GM23338 (cell line): ENCODE results near the gene POC1B. TPM values are rescaled to one million over a fixed set of nuclear protein-coding genes. Genes with fewer than 3 reads are reported as not detected.

Experiments used
- ATAC-seq: fragments of 200-7000 bp; cut with Tn5 transposase; 3 replicates; pipeline ENCODE4 v1.9.1; 2020
- DNase-seq: peaks from one replicate; pipeline ENCODE4 v3.0.0-alpha.2; 2015; ENCODE audit warnings: low spot score
- H2AFZ ChIP-seq: fragments of 200-600 bp; sonication (generic); 2 replicates; pipeline ENCODE4 v1.8.0; 2016; ENCODE audit warnings: antibody characterized with exemption, mild to moderate bottlenecking, moderate library complexity
- H3F3A ChIP-seq: fragments of 200-600 bp; sonication (generic); replicated peaks from 2 replicates; pipeline ENCODE4 v1.8.0; 2017; ENCODE audit warnings: antibody characterized with exemption, mixed run types, low read depth
- H3K27ac ChIP-seq: fragments of 200-600 bp; sonication (generic); 2 replicates; pipeline ENCODE4 v1.6.1; 2016; ENCODE audit warnings: low read depth
- H3K27me3 ChIP-seq: fragments of 200-600 bp; sonication (generic); 2 replicates; pipeline ENCODE4 v1.8.0; 2016; ENCODE audit warnings: mild to moderate bottlenecking, mixed run types, moderate library complexity; ENCODE audit not compliant: insufficient read depth
- H3K36me3 ChIP-seq: fragments of 200-600 bp; sonication (generic); 2 replicates; pipeline ENCODE4 v1.8.0; 2016; ENCODE audit warnings: mild to moderate bottlenecking; ENCODE audit not compliant: insufficient read depth
- H3K4me1 ChIP-seq: fragments of 200-600 bp; sonication (generic); 2 replicates; pipeline ENCODE4 v1.8.0; 2016; ENCODE audit warnings: mild to moderate bottlenecking, moderate library complexity; ENCODE audit not compliant: insufficient read depth
- H3K4me2 ChIP-seq: fragments of 200-600 bp; sonication (generic); 2 replicates; pipeline ENCODE4 v1.7.1; 2017; ENCODE audit warnings: mixed run types
- H3K4me3 ChIP-seq: fragments of 200-600 bp; sonication (generic); 2 replicates; pipeline ENCODE4 v1.6.1; 2016; ENCODE audit warnings: mixed run types
- H3K79me2 ChIP-seq: fragments of 200-600 bp; sonication (generic); replicated peaks from 2 replicates; pipeline ENCODE4 v1.8.0; 2017; ENCODE audit warnings: mild to moderate bottlenecking; ENCODE audit not compliant: insufficient read depth
- H3K9me2 ChIP-seq: fragments of 200-600 bp; sonication (generic); 2 replicates; pipeline ENCODE4 v1.8.0; 2017; ENCODE audit not compliant: insufficient read depth
- H4K20me1 ChIP-seq: fragments of 200-600 bp; sonication (generic); replicated peaks from 2 replicates; pipeline ENCODE4 v1.8.0; 2017; ENCODE audit warnings: mild to moderate bottlenecking; ENCODE audit not compliant: insufficient read depth
- H3K27ac Mint-ChIP-seq: 2 replicates; pipeline ENCODE4 v1.8.0; 2020; ENCODE audit warnings: inconsistent platforms, mild to moderate bottlenecking, moderate library complexity, mixed read lengths
- H3K27me3 Mint-ChIP-seq: 3 replicates; pipeline ENCODE4 v1.8.0; 2022; ENCODE audit warnings: low read depth, mild to moderate bottlenecking, moderate library complexity, mixed read lengths, inconsistent platforms; ENCODE audit not compliant: insufficient read depth, poor library complexity
- H3K36me3 Mint-ChIP-seq: 3 replicates; pipeline ENCODE4 v1.8.0; 2021; ENCODE audit warnings: low read depth, mild to moderate bottlenecking, inconsistent platforms, moderate library complexity, mixed read lengths
- H3K4me1 Mint-ChIP-seq: 3 replicates; pipeline ENCODE4 v1.8.0; 2020; ENCODE audit warnings: mild to moderate bottlenecking, inconsistent platforms, mixed read lengths
- H3K4me3 Mint-ChIP-seq: 3 replicates; pipeline ENCODE4 v1.8.0; 2021; ENCODE audit warnings: moderate library complexity, mild to moderate bottlenecking, inconsistent platforms, mixed read lengths
- H3K9me3 Mint-ChIP-seq: 3 replicates; pipeline ENCODE4 v1.8.0; 2020; ENCODE audit warnings: moderate library complexity, mild to moderate bottlenecking, inconsistent platforms, mixed read lengths
- CREB1 ChIP-seq: fragments of 250-450 bp; sonication (Bioruptor Pico); IDR thresholded peaks from 2 replicates; pipeline ENCODE4 v1.5.0; 2020; ENCODE audit warnings: low read depth, mild to moderate bottlenecking, moderate library complexity
- CTCF ChIP-seq, 2 experiments: fragments of 200-600 bp in 1 of 2; sonication (generic) in 1 of 2; conservative IDR thresholded peaks; 2 replicates each; pipeline versions ENCODE4 v1.5.1 to v1.6.1; 2016 to 2017; ENCODE audit warnings: antibody characterized with exemption in 2 of 2, low read depth in 2 of 2, mild to moderate bottlenecking in 2 of 2, moderate library complexity in 1 of 2
- EZH2 ChIP-seq: fragments of 200-600 bp; sonication (generic); IDR thresholded peaks from one replicate; pipeline ENCODE4 v1.8.0; 2017; ENCODE audit warnings: antibody characterized with exemption, mild to moderate bottlenecking, low read depth; ENCODE audit not compliant: unreplicated experiment
- EZH2phosphoT487 ChIP-seq: fragments of 200-600 bp; sonication (generic); IDR thresholded peaks from one replicate; pipeline ENCODE4 v1.8.1; 2018; ENCODE audit warnings: antibody characterized with exemption; ENCODE audit not compliant: unreplicated experiment
- JUNB ChIP-seq: IDR thresholded peaks from one replicate; pipeline ENCODE4 v1.6.1; 2016; ENCODE audit warnings: antibody characterized with exemption; ENCODE audit not compliant: unreplicated experiment
- NANOG ChIP-seq: IDR thresholded peaks from 2 replicates; pipeline ENCODE4 v1.6.1; 2016; ENCODE audit warnings: antibody characterized with exemption, borderline replicate concordance
- POLR2AphosphoS5 ChIP-seq: IDR thresholded peaks from 2 replicates; pipeline ENCODE4 v1.6.1; 2016; ENCODE audit warnings: antibody characterized with exemption, low read depth
- STAT1 ChIP-seq: IDR thresholded peaks from one replicate; pipeline ENCODE4 v1.6.1; 2016; ENCODE audit warnings: antibody characterized with exemption; ENCODE audit not compliant: unreplicated experiment
- ZNF114 ChIP-seq: fragments of 250-450 bp; sonication (Bioruptor Pico); IDR thresholded peaks from 2 replicates; pipeline ENCODE4 v1.5.0; 2020; ENCODE audit warnings: mild to moderate bottlenecking, moderate library complexity
- ZNF331 ChIP-seq: fragments of 250-450 bp; sonication (Bioruptor Pico); IDR thresholded peaks from 2 replicates; pipeline ENCODE4 v1.5.0; 2020; ENCODE audit warnings: low read depth, mild to moderate bottlenecking, moderate library complexity
- polyA plus RNA-seq: library from polyadenylated mRNA; unstranded; fragments of >200 nt; fragmentation: Nextera tagmentation; extraction: Ambion mirVana; gene quantifications from 2 replicates; pipeline ENCODE4 v1.2.1, GENCODE V29; 2016
- total RNA-seq: library from RNA; depleted of rRNA; stranded (reverse); fragments of >200 nt; shearing (Covaris generic); gene quantifications from 2 replicates; pipeline ENCODE4 v1.2.3, GENCODE V29; 2014
- TF ChIP-seq, protein P1 (sequence below): IDR thresholded peaks from 2 replicates; pipeline ENCODE4 v1.6.1; 2016; ENCODE audit warnings: antibody characterized with exemption

POC1B gene
- total and polyA plus RNA-seq, 2 experiments from 2014 or later, result 11.8 to 17.5 TPM

DNA sequence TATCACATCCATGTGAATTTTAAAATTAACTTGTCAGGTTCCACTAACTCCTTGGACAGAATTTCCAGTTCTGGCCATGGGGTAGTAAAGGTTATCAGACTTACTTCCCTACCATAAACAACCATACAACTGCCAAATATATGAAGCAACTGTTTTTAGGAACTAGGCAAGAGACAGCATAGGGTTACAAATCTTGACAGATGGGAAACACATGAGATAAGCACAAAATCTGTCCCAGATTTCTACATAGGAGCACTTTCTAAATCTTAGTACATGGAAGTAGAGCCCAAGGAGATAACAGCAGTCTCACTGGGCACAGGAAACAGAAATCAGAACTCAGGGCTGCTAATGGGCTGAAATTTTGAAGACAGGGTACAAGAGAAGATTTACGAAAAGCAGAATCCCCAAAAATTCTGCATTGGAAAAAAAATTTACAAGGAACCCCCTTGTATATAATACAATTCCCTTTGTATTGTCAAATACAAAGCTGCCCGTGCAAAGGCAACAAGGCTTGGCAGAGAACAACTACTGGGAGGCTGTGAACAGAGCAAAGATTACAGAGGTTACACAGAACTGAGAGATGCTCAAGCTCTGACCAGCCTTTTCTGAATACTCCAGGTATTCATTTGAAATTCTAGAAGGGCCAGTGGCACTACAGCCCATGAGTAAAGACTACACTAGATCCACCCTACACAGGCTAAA, 44.5 kb downstream of the POC1B start:
- H3K4me2 ChIP-seq, result no peak overlapping the region
- no peak for DNase-seq
- H3K9me2 ChIP-seq, result 0 out of 2 replicates have a peak, but pooled peaks cover 4% of the 10 kb centered on the region
- Mint-ChIP-seq H3K4me3 (no peak overlapping the region), H3K9me3 (no peaks in the 10 kb centered on the region), H3K27ac (no peak overlapping the region), H3K36me3 (no peaks in the 10 kb centered on the region), H3K4me1 (peaks cover 6% of the 10 kb centered on the region), H3K27me3 (no peaks in the 10 kb centered on the region)
- no peak for TF ChIP-seq CTCF (conservative IDR thresholded peaks at IDR 0.05; ENCODE audit: low read depth in 2 of 2)
- TF ChIP-seq POLR2AphosphoS5, result no peak
- no peak for TF ChIP-seq ZNF114 (CRISPR knock-in tag)
- H2AFZ ChIP-seq, result no peak overlapping the region
- no peaks in the 10 kb centered on the region for H3K79me2 ChIP-seq
- no peak overlapping the region for H3K4me3 ChIP-seq
- no peaks in the 10 kb centered on the region for H4K20me1 ChIP-seq
- no peaks in the 10 kb centered on the region for H3F3A ChIP-seq
- ATAC-seq, result no peak
- no peaks in the 10 kb centered on the region for H3K36me3 ChIP-seq
- H3K27me3 ChIP-seq, result no peaks in the 10 kb centered on the region
- H3K27ac ChIP-seq, result no peak overlapping the region
- peaks cover 7% of the 10 kb centered on the region for H3K4me1 ChIP-seq

DNA sequence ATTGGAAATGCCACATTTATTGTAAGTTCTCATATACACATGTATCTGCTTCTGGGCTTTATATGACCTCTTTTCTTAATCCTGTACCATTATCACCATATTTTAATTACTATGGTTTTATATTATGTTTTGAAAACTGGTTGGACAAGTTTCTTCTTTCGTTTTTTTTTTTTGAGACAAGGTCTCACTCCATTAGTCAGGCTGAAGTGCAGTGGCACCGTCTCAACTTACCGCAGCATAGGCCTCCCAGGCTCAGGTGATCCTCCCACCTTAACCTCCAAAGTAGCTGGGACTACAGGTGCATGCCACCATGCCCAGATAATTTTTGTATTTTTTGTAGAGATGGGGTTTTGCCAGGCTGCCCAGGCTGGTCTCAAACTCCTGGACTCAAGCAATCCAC, 45.9 kb downstream of the POC1B start:
- Mint-ChIP-seq H3K4me3 (no peak overlapping the region), H3K4me1 (no peaks in the 10 kb centered on the region), H3K36me3 (no peaks in the 10 kb centered on the region), H3K27ac (no peak overlapping the region), H3K27me3 (no peaks in the 10 kb centered on the region), H3K9me3 (no peaks in the 10 kb centered on the region)
- 0 out of 2 replicates have a peak, but pooled peaks cover 4% of the 10 kb centered on the region for H3K9me2 ChIP-seq
- DNase-seq (no peak), ATAC-seq (no peak)
- no peak overlapping the region for H3K4me2 ChIP-seq
- TF ChIP-seq POLR2AphosphoS5, result no peak
- TF ChIP-seq EZH2phosphoT487, result no peak
- TF ChIP-seq JUNB, result no peak
- no peak for TF ChIP-seq CTCF (conservative IDR thresholded peaks at IDR 0.05; ENCODE audit: low read depth in 2 of 2)
- no peak for TF ChIP-seq ZNF331 (CRISPR knock-in tag)
- no peak for TF ChIP-seq STAT1
- TF ChIP-seq, protein P1, sequence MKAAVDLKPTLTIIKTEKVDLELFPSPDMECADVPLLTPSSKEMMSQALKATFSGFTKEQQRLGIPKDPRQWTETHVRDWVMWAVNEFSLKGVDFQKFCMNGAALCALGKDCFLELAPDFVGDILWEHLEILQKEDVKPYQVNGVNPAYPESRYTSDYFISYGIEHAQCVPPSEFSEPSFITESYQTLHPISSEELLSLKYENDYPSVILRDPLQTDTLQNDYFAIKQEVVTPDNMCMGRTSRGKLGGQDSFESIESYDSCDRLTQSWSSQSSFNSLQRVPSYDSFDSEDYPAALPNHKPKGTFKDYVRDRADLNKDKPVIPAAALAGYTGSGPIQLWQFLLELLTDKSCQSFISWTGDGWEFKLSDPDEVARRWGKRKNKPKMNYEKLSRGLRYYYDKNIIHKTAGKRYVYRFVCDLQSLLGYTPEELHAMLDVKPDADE, result no peak
- no peak for TF ChIP-seq ZNF114 (CRISPR knock-in tag)
- no peak for TF ChIP-seq EZH2
- TF ChIP-seq CREB1, result no peak
- TF ChIP-seq NANOG, result no peak
- no peaks in the 10 kb centered on the region for H3K79me2 ChIP-seq
- no peaks in the 10 kb centered on the region for H3K36me3 ChIP-seq
- H3F3A ChIP-seq, result no peaks in the 10 kb centered on the region
- no peak overlapping the region for H2AFZ ChIP-seq
- H4K20me1 ChIP-seq, result no peaks in the 10 kb centered on the region
- H3K27ac ChIP-seq, result no peak overlapping the region
- no peak overlapping the region for H3K4me3 ChIP-seq
- no peaks in the 10 kb centered on the region for H3K27me3 ChIP-seq
- peaks cover 7% of the 10 kb centered on the region; the same call in 1 of the 2 replicates for H3K4me1 ChIP-seq
